ENCODE measurements around the gene FGR.

The FGR gene

GRCh38 chr1:27566462-27567145 lies 68.4 kb downstream of the FGR start:
- DNase-seq = no peak

GRCh38 chr1:27564710-27565649 lies 70.0 kb downstream of the FGR start:
- DNase-seq = no peak

- peak; percentile 31 for DNase-seq
Observed at GRCh38 chr1:27563591-27564471, 71.2 kb downstream of the FGR start.

- no peak for DNase-seq
Observed at GRCh38 chr1:27563341-27563590, 71.7 kb downstream of the FGR start.

GRCh38 chr1:27562534-27563340 lies 72.2 kb downstream of the FGR start:
- no peak for DNase-seq

Measured in fibroblast of upper back skin (primary cell).